ENCODE results near the gene HRH2. TPM values are rescaled to one million over a fixed set of nuclear protein-coding genes. Genes with fewer than 3 reads are reported as not detected.

The HRH2 gene
- total and polyA plus RNA-seq, 2 donors (not counting 1 experiment from before 2014, with no cell fraction given), result 0.03 TPM; not detected in 1

GRCh38 chr5:175701797-175702196 is 43.9 kb downstream of the HRH2 start:
- Histone ChIP-seq H3K9me3 (ENCODE audit: control insufficient read depth, insufficient read depth, low read depth, low read length) (no peaks in the 10 kb centered on the region), H4K20me1 (ENCODE audit: control insufficient read depth, extremely low read depth, insufficient read depth, low read length) (no peaks in the 10 kb centered on the region), H3K4me3 (replicated peaks in 1 of 4; ENCODE audit: control extremely low read depth in 1 of 4, insufficient read depth in 1 of 4, low read depth in 3 of 4, low read length in 4 of 4) (no peak overlapping the region), H3K79me2 (ENCODE audit: control insufficient read depth, insufficient read depth, low read length) (no peaks in the 10 kb centered on the region), H3K27me3 (ENCODE audit: control insufficient read depth, insufficient read depth, low read length) (no peaks in the 10 kb centered on the region), H3K36me3 (ENCODE audit: control insufficient read depth, insufficient read depth, low read length) (no peaks in the 10 kb centered on the region), H2AFZ (ENCODE audit: low read length) (no peak overlapping the region), H3K4me1 (ENCODE audit: control insufficient read depth, extremely low read depth, insufficient read depth, low read length) (no peaks in the 10 kb centered on the region), H3K27ac (ENCODE audit: insufficient read depth, low read length) (no peak overlapping the region), H3K9ac (ENCODE audit: insufficient read depth, low read length) (no peak overlapping the region), H3K4me2 (ENCODE audit: extremely low read depth, insufficient read depth, low read length) (no peak overlapping the region)
- TF ChIP-seq, protein P1, sequence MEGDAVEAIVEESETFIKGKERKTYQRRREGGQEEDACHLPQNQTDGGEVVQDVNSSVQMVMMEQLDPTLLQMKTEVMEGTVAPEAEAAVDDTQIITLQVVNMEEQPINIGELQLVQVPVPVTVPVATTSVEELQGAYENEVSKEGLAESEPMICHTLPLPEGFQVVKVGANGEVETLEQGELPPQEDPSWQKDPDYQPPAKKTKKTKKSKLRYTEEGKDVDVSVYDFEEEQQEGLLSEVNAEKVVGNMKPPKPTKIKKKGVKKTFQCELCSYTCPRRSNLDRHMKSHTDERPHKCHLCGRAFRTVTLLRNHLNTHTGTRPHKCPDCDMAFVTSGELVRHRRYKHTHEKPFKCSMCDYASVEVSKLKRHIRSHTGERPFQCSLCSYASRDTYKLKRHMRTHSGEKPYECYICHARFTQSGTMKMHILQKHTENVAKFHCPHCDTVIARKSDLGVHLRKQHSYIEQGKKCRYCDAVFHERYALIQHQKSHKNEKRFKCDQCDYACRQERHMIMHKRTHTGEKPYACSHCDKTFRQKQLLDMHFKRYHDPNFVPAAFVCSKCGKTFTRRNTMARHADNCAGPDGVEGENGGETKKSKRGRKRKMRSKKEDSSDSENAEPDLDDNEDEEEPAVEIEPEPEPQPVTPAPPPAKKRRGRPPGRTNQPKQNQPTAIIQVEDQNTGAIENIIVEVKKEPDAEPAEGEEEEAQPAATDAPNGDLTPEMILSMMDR (conservative IDR thresholded peaks at IDR 0.05 in 1 of 2, IDR thresholded peaks at IDR 0.05 in 1 of 2; ENCODE audit: low read depth in 1 of 2, low read length in 2 of 2), result no peak
- TF ChIP-seq EZH2 (IDR thresholded peaks at IDR 0.05; ENCODE audit: low read length, missing control alignments), result no peak
- DNase-seq (ENCODE audit: low read depth in 2 of 2), result no peak

DNA sequence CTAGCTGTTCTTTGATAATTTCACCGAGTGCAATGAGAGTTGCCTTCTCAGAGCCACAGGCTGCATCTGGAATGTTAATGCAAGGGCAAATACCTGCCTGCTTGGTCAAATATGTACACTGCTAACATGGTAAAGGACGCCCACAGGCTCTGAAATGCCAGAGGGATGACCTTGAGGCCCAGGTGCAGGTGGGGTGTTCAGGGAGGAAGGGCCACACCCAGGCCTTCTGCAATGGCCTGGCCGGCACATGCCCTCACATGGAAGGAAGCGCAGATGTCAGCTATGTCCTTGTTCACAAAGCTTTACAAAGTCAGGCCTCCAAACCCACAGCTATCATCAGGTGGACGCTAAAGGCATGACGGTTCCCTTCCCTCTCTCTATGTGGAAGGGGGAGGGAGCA is 48.6 kb downstream of the HRH2 start:
- DNase-seq (ENCODE audit: low read depth in 2 of 2), result no peak
- Histone ChIP-seq H3K27ac (ENCODE audit: insufficient read depth, low read length) (no peak overlapping the region), H4K20me1 (ENCODE audit: control insufficient read depth, extremely low read depth, insufficient read depth, low read length) (no peaks in the 10 kb centered on the region), H3K36me3 (ENCODE audit: control insufficient read depth, insufficient read depth, low read length) (no peaks in the 10 kb centered on the region), H3K9ac (ENCODE audit: insufficient read depth, low read length) (no peak overlapping the region), H2AFZ (ENCODE audit: low read length) (no peak overlapping the region), H3K27me3 (ENCODE audit: control insufficient read depth, insufficient read depth, low read length) (no peaks in the 10 kb centered on the region), H3K79me2 (ENCODE audit: control insufficient read depth, insufficient read depth, low read length) (no peaks in the 10 kb centered on the region), H3K4me3 (replicated peaks in 1 of 4; ENCODE audit: control extremely low read depth in 1 of 4, insufficient read depth in 1 of 4, low read depth in 3 of 4, low read length in 4 of 4) (no peak overlapping the region), H3K4me1 (ENCODE audit: control insufficient read depth, extremely low read depth, insufficient read depth, low read length) (no peaks in the 10 kb centered on the region), H3K4me2 (ENCODE audit: extremely low read depth, insufficient read depth, low read length) (no peak overlapping the region), H3K9me3 (ENCODE audit: control insufficient read depth, insufficient read depth, low read depth, low read length) (no peaks in the 10 kb centered on the region)
- TF ChIP-seq, protein P1 (conservative IDR thresholded peaks at IDR 0.05 in 1 of 2, IDR thresholded peaks at IDR 0.05 in 1 of 2; ENCODE audit: low read depth in 1 of 2, low read length in 2 of 2), result no peak
- no peak for TF ChIP-seq EZH2 (IDR thresholded peaks at IDR 0.05; ENCODE audit: low read length, missing control alignments)

DNA sequence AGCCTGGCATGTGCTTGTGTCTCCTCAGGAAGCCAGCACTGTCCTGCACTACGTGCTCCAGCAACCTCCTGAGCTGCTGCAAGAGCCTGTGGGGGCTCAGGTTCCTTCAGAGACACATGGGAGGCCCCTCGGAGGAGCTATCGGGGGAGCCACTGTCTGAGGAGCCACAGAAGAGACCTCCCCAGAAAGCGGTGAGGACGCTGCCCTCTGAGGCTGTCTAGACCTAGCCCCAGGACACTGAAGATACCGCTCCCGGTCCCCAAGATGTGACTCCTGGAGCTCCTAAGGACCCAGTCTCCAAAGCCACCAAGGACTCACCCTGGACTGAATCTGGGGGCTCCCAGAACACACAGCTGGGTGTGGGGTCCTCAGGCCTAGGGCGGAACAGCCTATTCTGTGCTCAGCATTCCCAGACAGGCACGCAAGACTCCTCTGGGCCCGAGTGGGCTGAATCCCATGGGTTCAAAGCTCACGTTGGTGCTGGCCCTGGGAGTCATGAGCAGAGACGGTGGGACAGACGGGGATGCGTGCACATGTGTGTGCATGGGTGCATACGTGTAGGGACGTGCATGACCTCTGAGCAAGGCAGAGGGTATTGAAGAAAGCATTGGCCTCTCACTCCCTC is 50.0 kb downstream of the HRH2 start:
- TF ChIP-seq, protein P1 (conservative IDR thresholded peaks at IDR 0.05 in 1 of 2, IDR thresholded peaks at IDR 0.05 in 1 of 2; ENCODE audit: low read depth in 1 of 2, low read length in 2 of 2), result no peak
- no peak for TF ChIP-seq EZH2 (IDR thresholded peaks at IDR 0.05; ENCODE audit: low read length, missing control alignments)
- Histone ChIP-seq H3K27me3 (ENCODE audit: control insufficient read depth, insufficient read depth, low read length) (no peaks in the 10 kb centered on the region), H3K4me2 (ENCODE audit: extremely low read depth, insufficient read depth, low read length) (no peak overlapping the region), H3K9me3 (ENCODE audit: control insufficient read depth, insufficient read depth, low read depth, low read length) (no peaks in the 10 kb centered on the region), H3K36me3 (ENCODE audit: control insufficient read depth, insufficient read depth, low read length) (no peaks in the 10 kb centered on the region), H3K9ac (ENCODE audit: insufficient read depth, low read length) (no peak overlapping the region), H2AFZ (ENCODE audit: low read length) (no peak overlapping the region), H3K27ac (ENCODE audit: insufficient read depth, low read length) (no peak overlapping the region), H3K4me1 (ENCODE audit: control insufficient read depth, extremely low read depth, insufficient read depth, low read length) (no peaks in the 10 kb centered on the region), H3K79me2 (ENCODE audit: control insufficient read depth, insufficient read depth, low read length) (no peaks in the 10 kb centered on the region), H3K4me3 (replicated peaks in 1 of 4; ENCODE audit: control extremely low read depth in 1 of 4, insufficient read depth in 1 of 4, low read depth in 3 of 4, low read length in 4 of 4) (no peak overlapping the region), H4K20me1 (ENCODE audit: control insufficient read depth, extremely low read depth, insufficient read depth, low read length) (no peaks in the 10 kb centered on the region)
- no peak for DNase-seq (ENCODE audit: low read depth in 2 of 2)

All from fibroblast of lung (primary cell).